ENCODE measurements around the gene CHN2. TPM values are rescaled to one million over a fixed set of nuclear protein-coding genes. Genes with fewer than 3 reads are reported as not detected.

CHN2 gene
- total RNA-seq, 1 experiment from 2014 or later = not detected

DNA sequence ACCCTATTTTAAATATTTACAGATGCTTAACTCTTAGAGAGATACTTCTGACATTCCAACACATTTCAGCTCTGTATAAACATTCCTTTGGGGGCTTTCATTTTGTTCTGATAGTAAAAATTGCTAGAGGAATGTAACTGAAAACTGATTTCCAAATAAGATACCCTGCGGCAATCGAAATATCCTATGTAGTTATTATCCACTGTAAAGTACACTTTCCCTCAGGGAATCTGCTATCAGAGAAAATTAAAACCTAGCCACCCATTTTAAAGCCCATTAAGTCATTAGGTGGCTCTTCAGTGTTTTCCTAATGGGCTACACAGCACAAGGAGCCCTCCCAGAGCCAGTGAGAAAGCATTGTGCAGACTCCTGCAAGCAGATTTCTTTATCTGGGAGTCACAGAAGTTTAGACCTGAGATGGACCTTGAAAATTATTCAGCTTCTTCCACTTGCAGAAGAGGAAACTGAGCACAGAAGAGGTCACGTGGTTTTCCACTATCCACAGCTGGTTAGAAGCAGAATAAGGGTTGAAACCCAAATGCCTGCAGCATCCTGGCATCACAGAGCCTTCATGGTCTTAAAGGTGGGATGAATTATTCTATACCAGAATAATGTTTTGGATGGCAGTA is 35.7 kb upstream of the CHN2 start:
- Histone ChIP-seq H3K4me2 (no peak overlapping the region), H3K36me3 (ENCODE audit: low read depth) (no peaks in the 10 kb centered on the region), H3F3A (ENCODE audit: insufficient read depth, low read depth) (no peaks in the 10 kb centered on the region), H3K27ac (no peak overlapping the region), H2AFZ (no peak overlapping the region), H3K79me2 (ENCODE audit: low read depth) (no peaks in the 10 kb centered on the region), H3K4me1 (replicated peaks; ENCODE audit: insufficient read depth) (peaks cover 7% of the 10 kb centered on the region; the same call in 1 of the 2 replicates), H3K4me3 (no peak overlapping the region), H4K20me1 (ENCODE audit: insufficient read depth) (no peaks in the 10 kb centered on the region), H3K27me3 (ENCODE audit: insufficient read depth, low read depth) (no peaks in the 10 kb centered on the region), H3K9me3 (ENCODE audit: insufficient read depth, low read depth) (no peaks in the 10 kb centered on the region; the same call in 1 of the 2 replicates), H3K9me2 (ENCODE audit: insufficient read depth) (no peaks in the 10 kb centered on the region)
- CTCF ChIA-PET = no interaction called here
- TF ChIP-seq CTCF (conservative IDR thresholded peaks at IDR 0.05) (no peak), EZH2 (IDR thresholded peaks at IDR 0.05; ENCODE audit: low read depth) (no peak)
- intact Hi-C loops (cut with micrococcal nuclease; ENCODE audit: unreplicated experiment) = no loop called here
- POLR2A ChIA-PET (ENCODE audit: unreplicated experiment) = no interaction called here
- DNase-seq = no peak
- BruUV-seq (replicated peaks) = no TSS peak

DNA sequence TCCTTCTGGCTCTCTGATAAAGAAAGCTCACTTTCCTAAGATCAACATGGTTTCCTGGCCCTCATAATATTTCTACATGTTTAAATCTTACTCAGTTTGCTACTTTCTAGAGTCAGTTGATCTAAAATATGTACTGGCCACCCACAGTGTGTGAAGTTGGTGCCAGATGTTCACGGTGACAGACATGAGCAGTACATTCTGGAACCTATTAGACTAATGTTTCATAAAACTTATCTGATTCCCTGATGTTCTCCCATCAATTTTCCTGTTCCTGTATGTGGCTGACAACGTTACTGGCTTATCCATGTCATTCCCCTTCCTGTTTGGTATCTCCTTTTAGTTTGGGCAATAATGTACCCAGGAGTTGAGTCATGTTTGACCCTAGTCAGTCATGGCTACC is 34.5 kb upstream of the CHN2 start:
- no peak overlapping the region for H3K27ac ChIP-seq
- TF ChIP-seq CTCF (conservative IDR thresholded peaks at IDR 0.05) = no peak
- TF ChIP-seq EZH2 (IDR thresholded peaks at IDR 0.05; ENCODE audit: low read depth) = no peak
- H2AFZ ChIP-seq = no peak overlapping the region
- POLR2A ChIA-PET (ENCODE audit: unreplicated experiment) = no interaction called here
- no peaks in the 10 kb centered on the region for H4K20me1 ChIP-seq (ENCODE audit: insufficient read depth)
- H3K36me3 ChIP-seq (ENCODE audit: low read depth) = no peaks in the 10 kb centered on the region
- H3K9me2 ChIP-seq (ENCODE audit: insufficient read depth) = no peaks in the 10 kb centered on the region
- H3F3A ChIP-seq (ENCODE audit: insufficient read depth, low read depth) = no peaks in the 10 kb centered on the region
- peaks cover 7% of the 10 kb centered on the region; the same call in 1 of the 2 replicates for H3K4me1 ChIP-seq (replicated peaks; ENCODE audit: insufficient read depth)
- CTCF ChIA-PET = no interaction called here
- no TSS peak for BruUV-seq (replicated peaks)
- no peaks in the 10 kb centered on the region for H3K27me3 ChIP-seq (ENCODE audit: insufficient read depth, low read depth)
- no peak for DNase-seq
- H3K79me2 ChIP-seq (ENCODE audit: low read depth) = no peaks in the 10 kb centered on the region
- H3K4me3 ChIP-seq = no peak overlapping the region
- H3K9me3 ChIP-seq (ENCODE audit: insufficient read depth, low read depth) = peaks cover 1% of the 10 kb centered on the region; the same call in 1 of the 2 replicates
- H3K4me2 ChIP-seq = no peak overlapping the region
- intact Hi-C loops (cut with micrococcal nuclease; ENCODE audit: unreplicated experiment) = no loop called here

GRCh38 chr7:29161231-29161630 is 33.3 kb upstream of the CHN2 start:
- intact Hi-C loops (cut with micrococcal nuclease; ENCODE audit: unreplicated experiment) = no loop called here
- TF ChIP-seq CTCF (conservative IDR thresholded peaks at IDR 0.05) (no peak), EZH2 (IDR thresholded peaks at IDR 0.05; ENCODE audit: low read depth) (no peak)
- Histone ChIP-seq H3K27ac (no peak overlapping the region), H3K4me3 (no peak overlapping the region), H3K27me3 (ENCODE audit: insufficient read depth, low read depth) (no peaks in the 10 kb centered on the region), H3K9me2 (ENCODE audit: insufficient read depth) (no peaks in the 10 kb centered on the region), H3F3A (ENCODE audit: insufficient read depth, low read depth) (no peaks in the 10 kb centered on the region), H3K36me3 (ENCODE audit: low read depth) (no peaks in the 10 kb centered on the region), H2AFZ (no peak overlapping the region), H3K9me3 (ENCODE audit: insufficient read depth, low read depth) (peaks cover 7% of the 10 kb centered on the region; the same call in 1 of the 2 replicates), H3K4me2 (no peak overlapping the region), H3K79me2 (ENCODE audit: low read depth) (no peaks in the 10 kb centered on the region), H3K4me1 (replicated peaks; ENCODE audit: insufficient read depth) (peaks cover 4% of the 10 kb centered on the region; the same call in 1 of the 2 replicates), H4K20me1 (ENCODE audit: insufficient read depth) (no peaks in the 10 kb centered on the region)
- no peak for DNase-seq
- no TSS peak for BruUV-seq (replicated peaks)
- ChIA-PET POLR2A (ENCODE audit: unreplicated experiment) (no interaction called here), CTCF (no interaction called here)

Data from PC-9 (cell line).